Neuronal stem cell (in vitro differentiated cells): ENCODE data around the gene CCDC51.

Experiments
- DNase-seq: peaks from one replicate; pipeline ENCODE4 v3.0.0-alpha.2; 2013; ENCODE audit warnings: low spot score
- H2AFZ ChIP-seq: one replicate; pipeline ENCODE4 v1.6.1; 2013; ENCODE audit warnings: mild to moderate bottlenecking, low read length, inconsistent platforms
- H2AK5ac ChIP-seq: 2 replicates; pipeline ENCODE4 v1.6.1; 2013; ENCODE audit warnings: low read depth, mild to moderate bottlenecking, inconsistent platforms, low read length, moderate library complexity, mixed read lengths
- H2BK120ac ChIP-seq: 2 replicates; pipeline ENCODE4 v1.6.1; 2013; ENCODE audit warnings: low read depth, mild to moderate bottlenecking, inconsistent platforms, low read length, moderate library complexity, mixed read lengths
- H2BK12ac ChIP-seq: one replicate; pipeline ENCODE4 v1.6.1; 2013; ENCODE audit warnings: low read length, inconsistent platforms
- H2BK15ac ChIP-seq: 2 replicates; pipeline ENCODE4 v1.6.1; 2013; ENCODE audit warnings: mild to moderate bottlenecking, low read length, inconsistent platforms, mixed read lengths
- H2BK5ac ChIP-seq: one replicate; pipeline ENCODE4 v1.6.1; 2013; ENCODE audit warnings: inconsistent platforms, mild to moderate bottlenecking, low read length, moderate library complexity
- H3K14ac ChIP-seq: one replicate; pipeline ENCODE4 v1.6.1; 2013; ENCODE audit warnings: low read length, inconsistent platforms
- H3K18ac ChIP-seq: 2 replicates; pipeline ENCODE4 v1.6.1; 2013; ENCODE audit warnings: low read length, inconsistent platforms
- H3K23ac ChIP-seq: 2 replicates; pipeline ENCODE4 v1.6.1; 2013; ENCODE audit warnings: low read depth, mild to moderate bottlenecking, mixed read lengths, low read length, inconsistent platforms; ENCODE audit not compliant: poor library complexity
- H3K27ac ChIP-seq: replicated peaks from 3 replicates; pipeline ENCODE4 v1.5.1; 2013; ENCODE audit warnings: low read length, inconsistent platforms
- H3K27me3 ChIP-seq, 3 experiments: 2 replicates each; pipeline ENCODE4 v1.6.1; 2013; ENCODE audit warnings: low read length in 3 of 3, mild to moderate bottlenecking in 2 of 3, inconsistent platforms in 1 of 3, low read depth in 1 of 3, mixed read lengths in 1 of 3, moderate library complexity in 1 of 3; ENCODE audit not compliant: control insufficient read depth in 3 of 3, insufficient read depth in 3 of 3
- H3K36me3 ChIP-seq, 2 donors: replicated peaks in 1 of 2; 2 replicates each; pipeline ENCODE4 v1.6.1; 2013; ENCODE audit warnings: low read length in 2 of 2; ENCODE audit not compliant: control insufficient read depth in 2 of 2, insufficient read depth in 2 of 2
- H3K4ac ChIP-seq: 2 replicates; pipeline ENCODE4 v1.6.1; 2013; ENCODE audit warnings: inconsistent platforms, mild to moderate bottlenecking, low read length, moderate library complexity
- H3K4me1 ChIP-seq, 2 donors: 1 replicate in 1 of 2; 2 replicates in 1 of 2; pipeline ENCODE4 v1.6.1; 2013; ENCODE audit warnings: low read length in 2 of 2, low read depth in 1 of 2; ENCODE audit not compliant: control insufficient read depth in 2 of 2, insufficient read depth in 1 of 2
- H3K4me2 ChIP-seq: one replicate; pipeline ENCODE4 v1.6.1; 2013; ENCODE audit warnings: mild to moderate bottlenecking, low read length, inconsistent platforms; ENCODE audit not compliant: insufficient read depth, poor library complexity, severe bottlenecking
- H3K4me3 ChIP-seq, 2 donors: 2 replicates each; pipeline ENCODE4 v1.5.1; 2013; ENCODE audit warnings: low read length in 2 of 2, mild to moderate bottlenecking in 2 of 2, inconsistent platforms in 1 of 2, moderate library complexity in 1 of 2
- H3K79me1 ChIP-seq: one replicate; pipeline ENCODE4 v1.6.1; 2013; ENCODE audit warnings: low read depth, mild to moderate bottlenecking, inconsistent platforms, low read length, moderate library complexity
- H3K9ac ChIP-seq: one replicate; pipeline ENCODE4 v1.6.1; 2013; ENCODE audit warnings: mild to moderate bottlenecking, low read depth, low read length, inconsistent platforms; ENCODE audit not compliant: poor library complexity
- H3K9me3 ChIP-seq, 2 donors: replicated peaks in 1 of 2; 2 replicates each; pipeline versions ENCODE3 to v1.6.1; 2013; ENCODE audit warnings: low read length in 2 of 2, mild to moderate bottlenecking in 2 of 2, inconsistent platforms in 1 of 2, low read depth in 1 of 2, mixed read lengths in 1 of 2, moderate library complexity in 1 of 2; ENCODE audit not compliant: control insufficient read depth in 2 of 2, insufficient read depth in 1 of 2
- H4K8ac ChIP-seq: one replicate; pipeline ENCODE4 v1.6.1; 2013; ENCODE audit warnings: low read depth, mild to moderate bottlenecking, inconsistent platforms, low read length, moderate library complexity
- H4K91ac ChIP-seq: one replicate; pipeline ENCODE4 v1.6.1; 2013; ENCODE audit warnings: low read length, low read depth, mild to moderate bottlenecking, inconsistent platforms; ENCODE audit not compliant: poor library complexity
- WGBS, 2 donors: extraction: QIAGEN DNeasy Blood & Tissue Kit; methylation state at CpG; one replicate each; pipeline ENCODE4 v1.1.7; 2013; ENCODE audit warnings: missing lambda C conversion rate in 2 of 2, mixed read lengths in 1 of 2; ENCODE audit not compliant: insufficient read length in 2 of 2, insufficient replicate concordance in 1 of 2; ENCODE audit errors: extremely low coverage in 2 of 2; 5-methylcytosine and 5-hydroxymethylcytosine counted together

Gene CCDC51

DNA sequence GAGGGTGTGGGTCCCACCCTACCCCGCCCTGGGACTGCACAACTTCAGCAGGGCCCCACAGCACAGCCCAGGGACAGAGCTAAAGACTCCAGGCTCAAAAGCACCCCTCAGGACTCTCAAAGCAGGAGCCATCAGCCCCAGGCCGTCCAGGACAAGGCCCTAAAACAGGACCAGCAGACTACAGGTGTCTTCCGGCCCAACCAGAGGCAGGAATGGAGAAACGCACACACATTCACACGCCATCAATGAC is 32.7 kb upstream of the CCDC51 start:
- Histone ChIP-seq H2BK5ac (peak overlapping the region; percentile 56), H3K36me3 (peaks cover 14 to 31% of the 10 kb centered on the region in 2 donors), H3K4me1 (peaks cover 11 to 14% of the 10 kb centered on the region in 2 donors), H2BK120ac (peak overlapping the region; percentile 73), H3K27ac (peak overlapping the region; percentile 79), H2AFZ (peak overlapping the region; percentile 84), H3K14ac (no peak overlapping the region), H3K23ac (no peak overlapping the region), H3K9me3 (no peaks in the 10 kb centered on the region), H3K27me3 (no peaks in the 10 kb centered on the region), H3K79me1 (peaks cover 5% of the 10 kb centered on the region), H3K4ac (no peak overlapping the region), H3K4me3 (peak overlapping the region; percentile 76 to 81), H3K4me2 (peak overlapping the region; percentile 72), H3K18ac (peak overlapping the region; percentile 86), H2AK5ac (peak overlapping the region; percentile 86), H4K91ac (no peak overlapping the region), H2BK12ac (peak overlapping the region; percentile 78), H2BK15ac (peak overlapping the region; percentile 96), H4K8ac (no peak overlapping the region), H3K9ac (peak overlapping the region; percentile 64)
- no CpG with 5 or more reads among the region's 5 CpGs for WGBS, 2 donors
- DNase-seq = no peak

DNA sequence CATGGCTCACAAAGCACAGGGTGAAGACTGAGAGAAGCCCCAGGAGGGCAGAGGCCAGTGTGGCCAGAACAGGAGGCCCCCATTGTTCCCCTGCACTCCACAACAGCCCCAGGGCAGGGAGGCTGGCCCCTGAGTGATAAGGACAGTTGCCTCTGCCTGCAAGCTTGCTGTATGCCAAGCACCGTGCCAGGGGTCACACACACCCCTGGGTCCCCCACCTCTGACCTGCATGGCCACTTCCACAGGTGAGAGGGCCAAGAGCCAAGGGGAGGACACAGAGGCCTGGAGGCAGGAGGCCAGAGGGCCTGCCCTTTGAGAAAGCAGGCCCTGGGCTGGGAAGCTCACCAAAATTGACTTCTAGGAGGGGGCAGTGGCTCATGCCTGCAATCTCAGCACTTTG is 30.4 kb upstream of the CCDC51 start:
- H2BK5ac ChIP-seq = no peak overlapping the region
- no peak overlapping the region for H3K4ac ChIP-seq
- peak overlapping the region; percentile 84 for H2AK5ac ChIP-seq
- H3K27me3 ChIP-seq = no peaks in the 10 kb centered on the region
- H3K9me3 ChIP-seq = no peaks in the 10 kb centered on the region
- H4K8ac ChIP-seq = no peak overlapping the region
- no peak overlapping the region for H3K27ac ChIP-seq
- H2BK12ac ChIP-seq = no peak overlapping the region
- no peak overlapping the region for H2BK15ac ChIP-seq
- peak overlapping the region; percentile 9 for H3K9ac ChIP-seq
- no peak overlapping the region for H3K4me3 ChIP-seq
- H3K79me1 ChIP-seq = peaks cover 12% of the 10 kb centered on the region
- H2AFZ ChIP-seq = no peak overlapping the region
- no CpG with 5 or more reads among the region's 1 CpG for WGBS, 2 donors
- no peak overlapping the region for H2BK120ac ChIP-seq
- H3K36me3 ChIP-seq = peaks cover 24 to 39% of the 10 kb centered on the region in 2 donors
- DNase-seq = no peak
- H3K14ac ChIP-seq = no peak overlapping the region
- H3K18ac ChIP-seq = peak overlapping the region; percentile 28
- peaks cover 24 to 28% of the 10 kb centered on the region in 2 donors for H3K4me1 ChIP-seq
- no peak overlapping the region for H3K23ac ChIP-seq
- H3K4me2 ChIP-seq = no peak overlapping the region
- H4K91ac ChIP-seq = no peak overlapping the region

DNA sequence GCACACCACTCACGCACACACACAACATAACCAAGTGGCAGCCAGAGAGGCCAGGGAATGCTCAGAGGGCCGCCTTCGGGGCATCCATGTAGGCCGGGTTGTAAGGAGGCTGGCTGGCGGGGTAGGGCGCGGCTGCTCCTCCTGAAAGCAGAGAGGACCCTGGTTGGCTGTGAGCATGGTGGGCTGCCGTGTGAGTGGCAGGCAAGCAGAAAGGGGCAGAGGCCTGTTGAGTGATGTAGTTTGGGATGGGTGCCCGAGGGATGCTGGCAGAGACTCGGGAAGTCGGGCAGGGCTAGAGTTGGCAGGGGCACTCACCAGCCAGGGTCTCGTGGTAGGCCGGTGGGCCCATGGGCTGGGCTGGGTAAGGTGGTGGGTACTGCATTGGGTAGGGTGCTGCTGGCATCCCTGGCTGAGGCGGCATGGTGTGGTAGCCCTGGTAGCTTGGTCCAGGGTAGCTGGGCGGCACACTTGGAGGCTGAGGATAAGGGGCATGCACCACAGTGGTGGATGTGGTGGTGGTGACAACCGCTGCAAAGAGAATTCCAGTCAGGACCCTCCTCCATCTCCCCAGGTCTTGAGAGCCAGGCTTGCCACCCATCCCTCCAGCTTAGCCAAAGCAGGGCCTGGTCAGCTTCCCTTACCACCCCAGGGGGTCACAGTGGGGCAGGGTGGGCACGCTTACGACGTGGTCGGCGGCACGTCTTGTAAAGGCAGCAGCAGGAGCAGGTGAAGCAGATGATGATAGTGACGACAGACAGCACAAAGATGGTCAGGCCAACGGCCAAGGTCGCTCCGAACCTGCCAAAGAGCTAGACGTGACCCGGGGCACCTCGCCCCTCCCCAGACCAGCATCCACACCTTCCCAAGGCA is 29.4 kb upstream of the CCDC51 start:
- Histone ChIP-seq H3K9me3 (no peaks in the 10 kb centered on the region), H2BK120ac (no peak overlapping the region), H4K91ac (no peak overlapping the region), H3K4ac (no peak overlapping the region), H2BK5ac (no peak overlapping the region), H2AK5ac (no peak overlapping the region), H4K8ac (peak overlapping the region; percentile 72), H3K27ac (no peak overlapping the region), H3K4me2 (no peak overlapping the region), H3K14ac (no peak overlapping the region), H3K18ac (peak overlapping the region; percentile 21), H2BK12ac (no peak overlapping the region), H2BK15ac (no peak overlapping the region), H3K79me1 (peaks cover 12% of the 10 kb centered on the region), H3K9ac (no peak overlapping the region), H3K27me3 (no peaks in the 10 kb centered on the region), H3K23ac (peak overlapping the region; percentile 29), H3K36me3 (peaks cover 31 to 39% of the 10 kb centered on the region in 2 donors), H3K4me1 (peaks cover 25% of the 10 kb centered on the region in 2 donors), H3K4me3 (no peak overlapping the region), H2AFZ (no peak overlapping the region)
- no CpG with 5 or more reads among the region's 29 CpGs for WGBS, 2 donors
- DNase-seq = no peak

DNA sequence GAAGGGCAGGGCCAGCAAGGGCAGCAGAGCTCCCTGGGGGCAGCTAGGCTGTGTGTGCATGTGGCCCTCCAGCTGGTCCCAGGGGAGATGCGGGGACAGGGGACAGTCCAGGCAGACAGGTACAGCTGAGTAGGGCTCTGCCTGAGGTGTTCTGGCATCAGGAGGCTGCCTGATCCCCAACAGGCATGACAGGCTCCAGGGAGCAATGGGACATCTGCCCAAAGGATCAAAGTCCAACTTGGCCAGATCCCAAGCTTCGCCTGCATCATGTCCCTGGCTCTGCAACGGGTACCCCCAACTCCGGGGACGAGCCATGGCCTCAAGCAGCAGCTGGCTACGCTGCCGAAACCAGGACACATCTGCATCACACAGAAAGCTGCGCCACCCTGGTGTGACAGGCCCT is 28.4 kb upstream of the CCDC51 start:
- Histone ChIP-seq H2BK120ac (no peak overlapping the region), H3K18ac (no peak overlapping the region), H3K4ac (no peak overlapping the region), H3K23ac (no peak overlapping the region), H2BK12ac (no peak overlapping the region), H3K9me3 (no peaks in the 10 kb centered on the region), H4K8ac (no peak overlapping the region), H3K36me3 (peaks cover 31 to 44% of the 10 kb centered on the region in 2 donors), H4K91ac (no peak overlapping the region), H3K4me2 (no peak overlapping the region), H3K4me3 (no peak overlapping the region), H2BK5ac (no peak overlapping the region), H3K27ac (no peak overlapping the region), H3K79me1 (peaks cover 12% of the 10 kb centered on the region), H2AFZ (no peak overlapping the region), H2BK15ac (no peak overlapping the region), H3K27me3 (no peaks in the 10 kb centered on the region), H2AK5ac (no peak overlapping the region), H3K14ac (no peak overlapping the region), H3K9ac (no peak overlapping the region), H3K4me1 (peaks cover 22 to 24% of the 10 kb centered on the region in 2 donors)
- no CpG with 5 or more reads among the region's 8 CpGs for WGBS, 2 donors
- no peak for DNase-seq
